Endothelial cell of umbilical vein (primary cell): ENCODE results near the gene EPB41L2. TPM values are rescaled to one million over a fixed set of nuclear protein-coding genes. Genes with fewer than 3 reads are reported as not detected.

Source experiments
- BruUV-seq: library from RNA; stranded (reverse); fragments of 400-500 nt; replicated peaks from 2 replicates; lab custom pipeline; 2021; lab: Mats Ljungman, UMichigan
- CTCF ChIA-PET: fragments of 300-600, 350-600 bp; sonication (Branson Sonifier 250); formaldehyde crosslinking; loops from one replicate; lab custom pipeline; 2021; ENCODE audit warnings: antibody characterized with exemption, inconsistent platforms; lab: Charles Lee
- POLR2A ChIA-PET: fragments of 300-600, 350-600 bp; sonication (Branson Sonifier 250); formaldehyde crosslinking; loops from one replicate; lab custom pipeline; 2021; ENCODE audit warnings: antibody characterized with exemption, inconsistent platforms; lab: Charles Lee
- DNase-seq: peaks from one replicate; pipeline ENCODE4 v3.0.0-alpha.2; 2011; ENCODE audit warnings: low read depth, low spot score
- FAIRE-seq: peaks from 2 replicates; lab custom pipeline; 2011; peaks lifted over from hg19 to GRCh38; lab: Jason Lieb, UNC
- H2AFZ ChIP-seq: 2 replicates; pipeline ENCODE4 v1.6.0; 2012; ENCODE audit warnings: low read depth, low read length, control low read depth, inconsistent platforms
- H3K27ac ChIP-seq: 2 replicates; pipeline ENCODE4 v1.5.1; 2011; ENCODE audit warnings: low read depth, mild to moderate bottlenecking, control low read depth, low read length, moderate library complexity; ENCODE audit not compliant: insufficient read depth
- H3K27me3 ChIP-seq, 2 experiments: 2 replicates each; pipeline versions ENCODE4 v1.6.0 to v1.6.1; 2011; ENCODE audit warnings: low read length in 2 of 2, mixed read lengths in 1 of 2; ENCODE audit not compliant: control insufficient read depth in 2 of 2, insufficient read depth in 2 of 2
- H3K36me3 ChIP-seq, 2 experiments: 2 replicates in 1 of 2; 3 replicates in 1 of 2; pipeline ENCODE4 v1.5.1; 2011; ENCODE audit warnings: low read length in 2 of 2, mild to moderate bottlenecking in 1 of 2, moderate library complexity in 1 of 2; ENCODE audit not compliant: control insufficient read depth in 2 of 2, insufficient read depth in 2 of 2; ENCODE audit errors: extremely low read depth in 1 of 2
- H3K4me1 ChIP-seq: 3 replicates; pipeline ENCODE4 v1.5.1; 2011; ENCODE audit warnings: mild to moderate bottlenecking, low read length; ENCODE audit not compliant: control insufficient read depth, insufficient read depth; ENCODE audit errors: extremely low read depth
- H3K4me2 ChIP-seq: 2 replicates; pipeline ENCODE4 v1.6.1; 2011; ENCODE audit warnings: low read length, control low read depth, mixed read lengths; ENCODE audit not compliant: insufficient read depth
- H3K4me3 ChIP-seq, 3 experiments: fragments of 200-600 bp in 1 of 3; sonication (generic), shearing (Covaris generic) in 1 of 3; replicated peaks in 1 of 3; 2 replicates each; pipeline ENCODE4 v1.5.1; 2011 to 2016; ENCODE audit warnings: control low read depth in 3 of 3, low read length in 3 of 3, mild to moderate bottlenecking in 2 of 3, inconsistent platforms in 1 of 3, low read depth in 1 of 3, moderate library complexity in 1 of 3; ENCODE audit not compliant: insufficient read depth in 1 of 3
- H3K79me2 ChIP-seq: 2 replicates; pipeline ENCODE4 v1.6.0; 2012; ENCODE audit warnings: low read length, inconsistent platforms; ENCODE audit not compliant: control insufficient read depth, insufficient read depth
- H3K9ac ChIP-seq: replicated peaks from 2 replicates; pipeline ENCODE3; 2011; ENCODE audit warnings: low read length, control low read depth; ENCODE audit not compliant: insufficient read depth; ENCODE audit errors: extremely low read depth
- H3K9me1 ChIP-seq: replicated peaks from 3 replicates; pipeline ENCODE4 v1.6.0; 2011; ENCODE audit warnings: mild to moderate bottlenecking, low read length; ENCODE audit not compliant: control insufficient read depth, insufficient read depth; ENCODE audit errors: extremely low read depth
- H3K9me3 ChIP-seq: replicated peaks from 2 replicates; pipeline ENCODE4 v1.5.1; 2012; ENCODE audit warnings: low read length, inconsistent platforms; ENCODE audit not compliant: control insufficient read depth, insufficient read depth
- H4K20me1 ChIP-seq: replicated peaks from 2 replicates; pipeline ENCODE3; 2011; ENCODE audit warnings: mild to moderate bottlenecking, low read length; ENCODE audit not compliant: control insufficient read depth, insufficient read depth; ENCODE audit errors: extremely low read depth
- EZH2 ChIP-seq: IDR thresholded peaks from 2 replicates; pipeline ENCODE4 v1.6.1; 2012; ENCODE audit warnings: borderline replicate concordance, low read depth, mild to moderate bottlenecking, moderate library complexity, low read length, inconsistent platforms; ENCODE audit not compliant: severe bottlenecking
- FOS ChIP-seq: IDR thresholded peaks from 2 replicates; pipeline ENCODE4 v1.6.1; 2011; ENCODE audit warnings: mild to moderate bottlenecking, low read length, moderate library complexity, borderline replicate concordance; ENCODE audit not compliant: insufficient read depth
- GATA2 ChIP-seq: IDR thresholded peaks from 2 replicates; pipeline ENCODE4 v1.7.0; 2011; ENCODE audit warnings: low read depth, mild to moderate bottlenecking, moderate library complexity, mixed read lengths, low read length; ENCODE audit not compliant: insufficient read length, insufficient read depth
- JUN ChIP-seq: IDR thresholded peaks from 2 replicates; pipeline ENCODE4 v1.6.1; 2011; ENCODE audit warnings: borderline replicate concordance, low read depth; ENCODE audit not compliant: insufficient read length, insufficient read depth
- MYC ChIP-seq: IDR thresholded peaks from one replicate; pipeline ENCODE4 v1.6.1; 2011; ENCODE audit warnings: mild to moderate bottlenecking, low read depth, low read length
- POLR2A ChIP-seq: IDR thresholded peaks from 2 replicates; pipeline ENCODE4 v1.6.1; 2012; ENCODE audit warnings: low read depth, mild to moderate bottlenecking, control low read depth, low read length
- POLR2AphosphoS5 ChIP-seq: IDR thresholded peaks from 2 replicates; pipeline ENCODE4 v1.6.1; 2012; ENCODE audit warnings: low read depth, mild to moderate bottlenecking, control low read depth, low read length, moderate library complexity; ENCODE audit not compliant: insufficient read depth
- dilution Hi-C: fragments of 300-500 bp; cut with MboI; formaldehyde crosslinking; loops from one replicate; pipeline ENCODE4 v1.15.0; 2019; ENCODE audit warnings: low sequenced_read_pairs; ENCODE audit not compliant: extremely low pct_ligation_motif_present
- intact Hi-C: fragments of 100-400 bp; cut with micrococcal nuclease; formaldehyde crosslinking; loops from one replicate; pipeline ENCODE4 v1.10.0; 2022
- polyA plus RNA-seq, 4 experiments: library from polyadenylated mRNA; depleted of rRNA in 3 of 4; stranded (reverse) in 3 of 4; unstranded in 1 of 4; fragments of >200 nt; gene quantifications; 2 replicates each; pipeline versions ENCODE4 v1.2.1 to v1.2.3, GENCODE V29; 2011 to 2012; ENCODE audit warnings: missing spikeins in 1 of 4
- total RNA-seq: library from RNA; stranded (reverse); gene quantifications from 2 replicates; pipeline ENCODE4 v1.2.3, GENCODE V29; 2021
- TF ChIP-seq, protein P1 (sequence below), 2 donors: IDR thresholded peaks; 1 replicate in 1 of 2; 2 replicates in 1 of 2; pipeline ENCODE4 v1.5.1; 2011; ENCODE audit warnings: low read length in 2 of 2, mild to moderate bottlenecking in 2 of 2, moderate library complexity in 2 of 2, control low read depth in 1 of 2, inconsistent platforms in 1 of 2, low read depth in 1 of 2; ENCODE audit not compliant: insufficient read depth in 1 of 2; ENCODE audit errors: extremely low read depth in 1 of 2
- TF ChIP-seq, protein P2 (sequence below): IDR thresholded peaks from 2 replicates; pipeline ENCODE4 v1.6.1; 2011; ENCODE audit not compliant: insufficient read depth, insufficient read length

The EPB41L2 gene
- total and polyA plus RNA-seq, 2 donors (not counting 3 experiments of a cell fraction or from before 2014, with no cell fraction given), result 26.5 to 87.7 TPM

DNA sequence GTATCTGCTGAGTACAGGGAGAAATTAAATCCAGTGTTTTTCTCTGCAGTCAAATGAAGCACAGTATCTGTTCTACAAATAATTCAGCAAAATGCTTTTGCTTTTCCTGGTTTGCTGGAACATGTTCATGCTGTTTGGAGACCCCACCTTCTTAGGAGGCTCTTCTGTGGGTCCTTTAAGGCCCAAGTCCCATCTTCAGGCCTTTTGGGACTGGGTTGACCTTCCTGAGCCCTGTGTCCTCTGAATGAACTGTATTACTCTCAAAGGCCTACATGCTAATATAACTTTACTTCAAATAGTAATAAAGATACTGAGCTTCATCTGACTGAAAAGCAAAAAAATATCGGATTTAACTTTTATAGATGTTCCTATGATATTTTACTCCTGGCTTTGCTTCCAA, 216.5 kb downstream of the EPB41L2 start:
- H4K20me1 ChIP-seq, result no peaks in the 10 kb centered on the region
- dilution Hi-C loops, result no loop called here

More for the DNA sequence above, 216.5 kb downstream of the EPB41L2 start:
- H3K4me2 ChIP-seq, result no peak overlapping the region
- no peaks in the 10 kb centered on the region for H3K9me3 ChIP-seq
- no peak for TF ChIP-seq EZH2
- TF ChIP-seq, protein P1, sequence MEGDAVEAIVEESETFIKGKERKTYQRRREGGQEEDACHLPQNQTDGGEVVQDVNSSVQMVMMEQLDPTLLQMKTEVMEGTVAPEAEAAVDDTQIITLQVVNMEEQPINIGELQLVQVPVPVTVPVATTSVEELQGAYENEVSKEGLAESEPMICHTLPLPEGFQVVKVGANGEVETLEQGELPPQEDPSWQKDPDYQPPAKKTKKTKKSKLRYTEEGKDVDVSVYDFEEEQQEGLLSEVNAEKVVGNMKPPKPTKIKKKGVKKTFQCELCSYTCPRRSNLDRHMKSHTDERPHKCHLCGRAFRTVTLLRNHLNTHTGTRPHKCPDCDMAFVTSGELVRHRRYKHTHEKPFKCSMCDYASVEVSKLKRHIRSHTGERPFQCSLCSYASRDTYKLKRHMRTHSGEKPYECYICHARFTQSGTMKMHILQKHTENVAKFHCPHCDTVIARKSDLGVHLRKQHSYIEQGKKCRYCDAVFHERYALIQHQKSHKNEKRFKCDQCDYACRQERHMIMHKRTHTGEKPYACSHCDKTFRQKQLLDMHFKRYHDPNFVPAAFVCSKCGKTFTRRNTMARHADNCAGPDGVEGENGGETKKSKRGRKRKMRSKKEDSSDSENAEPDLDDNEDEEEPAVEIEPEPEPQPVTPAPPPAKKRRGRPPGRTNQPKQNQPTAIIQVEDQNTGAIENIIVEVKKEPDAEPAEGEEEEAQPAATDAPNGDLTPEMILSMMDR (IDR thresholded peaks at IDR 0.05; ENCODE audit: extremely low read depth in 1 of 2, insufficient read depth in 1 of 2, low read depth in 1 of 2, low read length in 2 of 2), result no peak
- TF ChIP-seq MYC, result no peak
- TF ChIP-seq, protein P2, sequence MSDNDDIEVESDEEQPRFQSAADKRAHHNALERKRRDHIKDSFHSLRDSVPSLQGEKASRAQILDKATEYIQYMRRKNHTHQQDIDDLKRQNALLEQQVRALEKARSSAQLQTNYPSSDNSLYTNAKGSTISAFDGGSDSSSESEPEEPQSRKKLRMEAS, result no peak
- TF ChIP-seq FOS, result no peak
- TF ChIP-seq POLR2A, result no peak
- no peak for TF ChIP-seq POLR2AphosphoS5
- TF ChIP-seq GATA2, result no peak
- TF ChIP-seq JUN, result no peak
- H3K9ac ChIP-seq, result no peak overlapping the region
- no peak overlapping the region for H3K27ac ChIP-seq
- no peaks in the 10 kb centered on the region for H3K9me1 ChIP-seq
- H3K36me3 ChIP-seq, result no peaks in the 10 kb centered on the region
- FAIRE-seq, result no peak
- no TSS peak for BruUV-seq
- no peak overlapping the region for H3K4me3 ChIP-seq
- CTCF ChIA-PET, result interaction anchor here (1.0 to 3.8 kb wide), 4 partner anchors 26 to 552 kb away, joined by 3 to 15 read pairs (median 4); no protein-coding TSS in a partner anchor
- intact Hi-C loops, result no loop called here
- no peaks in the 10 kb centered on the region for H3K79me2 ChIP-seq
- H2AFZ ChIP-seq, result no peak overlapping the region
- POLR2A ChIA-PET, result no interaction called here
- no peaks in the 10 kb centered on the region for H3K4me1 ChIP-seq
- DNase-seq, result no peak
- no peaks in the 10 kb centered on the region for H3K27me3 ChIP-seq
